NCI-H187 treated with DMSO at 0.1 percent for 48 hours (cell line): ENCODE measurements around the gene GNG2.

Experiments
- DNase-seq: peaks from one replicate; lab custom pipeline; 2025; lab: John Stamatoyannopoulos, UW

The GNG2 gene

DNA sequence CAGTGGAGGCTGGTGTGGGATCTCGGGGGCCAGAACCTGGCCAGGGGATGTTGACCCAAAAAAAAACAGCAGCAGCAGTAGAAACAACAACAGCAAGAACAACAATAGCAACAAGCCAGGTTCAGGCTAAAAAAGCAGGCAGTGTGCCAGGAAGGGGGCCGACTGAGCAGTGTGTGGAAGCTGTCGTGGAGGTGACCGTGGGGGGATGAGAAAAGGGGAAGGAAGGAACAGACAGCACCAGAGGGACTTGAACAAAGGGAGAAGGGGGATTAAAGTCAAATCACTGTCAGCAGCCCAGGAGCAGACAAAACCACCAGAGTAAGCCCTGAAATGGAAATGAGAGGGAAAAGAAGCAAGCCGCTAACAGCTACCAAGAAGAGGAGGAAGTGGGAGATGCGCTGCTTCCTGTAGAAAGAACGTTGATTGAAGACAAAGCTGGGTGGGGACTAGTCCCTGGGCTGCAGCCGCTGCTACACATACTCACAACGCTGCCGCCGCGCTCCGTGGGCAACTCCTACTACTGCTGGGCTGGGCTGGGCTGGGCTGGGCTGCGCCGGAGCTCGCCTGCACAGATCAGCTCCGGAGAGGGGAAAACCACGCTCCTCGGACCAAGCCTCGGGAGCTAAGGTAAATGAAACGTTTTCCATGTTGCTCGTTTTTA, at the start of gene GNG2:
TSS of gene GNG2 (plus strand) at position 449 of the 661 bp plus-strand sequence. CDS start 90,067 bp downstream, outside the sequence.
- peak; percentile 76 for DNase-seq

DNA sequence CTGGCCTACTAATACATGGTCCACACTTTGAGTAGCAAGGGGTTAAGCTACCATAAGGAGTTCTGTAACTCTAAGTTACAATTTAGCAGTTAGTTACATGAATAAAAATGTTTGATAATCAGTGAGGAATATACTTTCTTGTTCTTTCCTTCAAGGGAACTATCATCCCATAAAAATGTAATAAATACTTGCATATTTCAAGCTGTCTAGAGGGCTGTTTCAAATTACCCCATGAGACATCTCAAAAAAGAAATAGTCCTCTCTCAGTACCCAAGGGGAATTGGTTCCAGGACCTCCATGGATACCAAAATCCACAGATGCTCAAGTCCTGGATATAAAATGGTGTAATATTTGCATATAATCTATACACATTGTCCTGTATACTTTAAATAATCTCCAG, 48.7 kb upstream of the GNG2 start:
- no peak for DNase-seq

DNA sequence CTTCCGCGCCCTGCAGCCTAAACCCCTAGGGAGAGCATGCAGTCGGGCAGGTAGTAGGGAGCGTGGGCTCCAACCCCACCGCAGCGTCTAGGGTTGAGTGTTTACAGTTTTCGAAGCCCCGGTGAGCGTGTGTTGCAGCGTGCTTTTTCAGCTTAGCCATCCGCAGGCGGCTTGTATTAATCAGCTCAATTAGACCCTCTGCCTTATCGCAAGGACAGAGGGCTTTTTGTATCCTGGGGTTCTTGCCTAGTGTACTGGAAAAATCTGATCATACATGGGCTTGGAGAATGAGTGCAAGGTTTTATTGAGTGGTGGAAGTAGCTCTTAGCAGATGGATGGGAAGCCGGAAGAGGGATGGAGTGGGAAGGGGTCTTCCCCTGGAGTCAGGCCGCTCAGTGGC, 44.4 kb upstream of the GNG2 start:
- no peak for DNase-seq

DNA sequence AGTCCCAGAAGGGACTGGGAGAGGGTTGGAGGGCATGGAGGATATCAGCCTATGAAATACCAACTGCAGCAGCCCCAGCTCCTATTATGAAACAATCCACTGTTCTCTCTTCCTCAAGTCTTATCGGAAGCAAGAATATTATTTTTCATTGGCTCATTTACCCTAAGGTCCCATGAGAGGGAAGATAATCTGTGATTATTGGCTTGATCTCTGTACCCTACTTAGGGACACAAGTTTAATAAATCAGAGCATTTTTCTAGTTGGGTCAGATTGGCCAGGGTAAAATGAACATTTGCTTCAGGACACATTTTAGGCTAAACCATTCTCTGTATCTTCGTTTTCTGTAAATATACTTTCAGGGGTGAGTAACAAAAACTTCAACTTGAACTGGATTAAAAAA, 43.1 kb upstream of the GNG2 start:
- no peak for DNase-seq

DNA sequence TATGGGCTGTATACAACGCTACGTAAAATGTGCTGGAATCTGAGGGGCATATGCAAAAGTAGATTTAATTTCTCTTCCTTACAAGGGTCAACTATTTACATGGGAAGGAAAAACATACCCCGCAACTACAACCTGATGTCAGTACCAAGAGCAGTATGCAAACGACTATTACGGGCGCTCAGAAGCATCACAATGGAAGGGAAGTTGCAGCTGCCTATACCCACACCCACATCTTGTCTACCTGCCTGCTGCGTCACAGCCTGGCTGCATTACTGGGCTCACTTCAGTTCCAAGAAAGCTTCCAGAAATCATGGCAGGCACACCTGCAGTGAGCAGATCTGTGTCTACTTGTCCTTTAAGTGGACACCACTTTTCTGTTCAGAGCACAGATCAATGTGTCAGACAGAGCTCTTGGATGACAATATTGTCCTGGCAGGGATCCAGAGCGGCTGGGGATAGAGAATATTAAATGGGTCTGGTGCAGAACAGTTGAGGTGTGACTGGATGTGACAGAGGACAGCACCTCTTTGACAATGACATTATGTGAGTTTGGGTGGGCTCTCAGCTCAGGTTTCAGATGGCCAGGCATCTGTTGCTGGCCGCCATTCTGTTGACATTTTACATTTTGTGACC, 41.5 kb upstream of the GNG2 start:
- peak; percentile 67 for DNase-seq

DNA sequence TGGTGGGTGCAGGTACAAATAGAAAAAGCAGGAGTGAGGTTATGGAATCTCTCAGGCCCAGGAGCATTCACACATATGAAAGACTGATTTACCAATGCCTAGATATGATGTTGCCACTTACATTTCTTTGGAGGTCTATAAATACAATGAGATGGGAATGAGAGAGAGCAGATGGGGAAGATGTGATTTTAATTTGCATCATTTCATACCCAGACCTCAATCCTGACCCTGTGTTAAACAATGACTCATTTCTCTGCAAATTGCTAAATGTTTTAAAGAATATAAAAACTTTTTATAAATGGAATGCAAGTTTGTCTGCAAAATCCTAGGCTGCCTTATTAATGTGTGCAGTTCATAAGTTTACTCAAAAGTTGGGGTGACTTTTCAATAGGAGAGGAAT, 38.6 kb upstream of the GNG2 start:
- DNase-seq, result no peak

DNA sequence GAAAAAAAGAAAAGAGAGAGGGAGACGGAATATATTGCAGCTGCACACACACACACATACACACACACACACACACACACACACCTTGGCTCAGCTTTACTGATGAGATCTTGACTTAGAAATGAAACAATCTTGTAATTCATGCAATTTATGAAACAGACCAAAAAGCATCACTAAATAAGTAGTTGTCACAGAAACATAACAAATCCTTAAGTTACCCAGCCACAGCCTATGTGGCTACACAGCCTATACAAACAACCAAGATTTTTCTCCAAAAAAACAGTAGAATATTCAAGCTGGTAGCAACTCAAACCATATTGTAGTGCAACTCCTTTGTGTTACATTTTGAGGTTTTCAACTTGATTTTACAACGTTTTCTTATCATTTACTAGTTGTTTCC, 37.9 kb upstream of the GNG2 start:
- no peak for DNase-seq

DNA sequence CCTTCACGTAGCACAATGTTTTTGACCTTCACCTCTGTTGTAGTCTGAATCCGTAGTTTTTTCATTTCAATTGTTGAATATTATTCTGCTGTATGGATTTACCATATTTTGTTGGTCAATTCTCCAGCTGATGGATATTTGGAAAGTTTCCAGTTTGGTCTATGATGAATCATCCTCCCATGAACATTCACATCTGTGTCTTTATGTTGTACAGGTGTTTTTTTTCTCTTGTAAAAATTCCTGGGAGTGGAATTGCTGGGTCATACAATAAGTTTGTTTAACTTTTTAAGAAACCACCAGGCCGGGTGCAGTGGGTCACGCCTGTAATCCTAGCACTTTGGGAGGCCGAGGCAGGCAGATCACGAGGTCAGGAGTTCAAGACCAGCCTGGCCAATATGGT, 36.7 kb upstream of the GNG2 start:
- DNase-seq, result no peak

DNA sequence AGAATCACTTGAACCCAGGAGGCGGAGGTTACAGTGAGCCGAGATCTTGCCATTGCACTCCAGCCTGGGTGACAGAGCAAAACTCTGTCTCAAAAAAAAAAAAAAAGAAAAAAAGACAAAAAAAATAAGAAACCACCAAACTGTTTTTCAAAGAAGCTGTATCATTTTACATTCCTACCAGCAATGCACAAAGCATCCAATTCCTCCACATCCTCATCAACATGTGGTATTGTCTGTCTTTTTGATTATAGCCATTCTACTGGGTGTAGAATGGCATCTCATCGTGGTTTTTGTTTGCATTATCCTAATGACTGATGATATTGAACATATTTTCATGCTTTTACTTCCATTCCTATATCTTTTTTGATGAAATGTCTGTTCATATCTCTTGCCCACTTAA, 36.2 kb upstream of the GNG2 start:
- DNase-seq, result no peak

DNA sequence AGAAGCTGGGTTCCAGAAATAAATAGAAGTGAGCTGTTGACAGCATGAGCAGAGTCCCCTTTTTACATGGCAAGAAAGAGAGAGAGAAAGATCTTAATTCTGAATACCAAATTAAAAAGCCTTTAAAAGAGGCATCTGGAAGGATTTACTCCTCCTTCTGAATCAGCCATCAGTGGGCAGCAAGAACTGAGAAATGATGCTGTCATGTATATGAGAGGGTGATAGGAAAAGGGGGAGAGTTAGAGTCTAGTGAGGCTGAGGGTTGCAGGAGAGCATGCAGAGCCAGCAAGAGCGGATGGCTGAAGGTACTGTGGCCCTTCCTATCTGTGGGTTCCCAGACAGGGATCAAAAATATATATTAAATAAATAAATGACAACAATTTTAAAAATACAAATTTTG, 34.5 kb upstream of the GNG2 start:
- DNase-seq, result no peak

DNA sequence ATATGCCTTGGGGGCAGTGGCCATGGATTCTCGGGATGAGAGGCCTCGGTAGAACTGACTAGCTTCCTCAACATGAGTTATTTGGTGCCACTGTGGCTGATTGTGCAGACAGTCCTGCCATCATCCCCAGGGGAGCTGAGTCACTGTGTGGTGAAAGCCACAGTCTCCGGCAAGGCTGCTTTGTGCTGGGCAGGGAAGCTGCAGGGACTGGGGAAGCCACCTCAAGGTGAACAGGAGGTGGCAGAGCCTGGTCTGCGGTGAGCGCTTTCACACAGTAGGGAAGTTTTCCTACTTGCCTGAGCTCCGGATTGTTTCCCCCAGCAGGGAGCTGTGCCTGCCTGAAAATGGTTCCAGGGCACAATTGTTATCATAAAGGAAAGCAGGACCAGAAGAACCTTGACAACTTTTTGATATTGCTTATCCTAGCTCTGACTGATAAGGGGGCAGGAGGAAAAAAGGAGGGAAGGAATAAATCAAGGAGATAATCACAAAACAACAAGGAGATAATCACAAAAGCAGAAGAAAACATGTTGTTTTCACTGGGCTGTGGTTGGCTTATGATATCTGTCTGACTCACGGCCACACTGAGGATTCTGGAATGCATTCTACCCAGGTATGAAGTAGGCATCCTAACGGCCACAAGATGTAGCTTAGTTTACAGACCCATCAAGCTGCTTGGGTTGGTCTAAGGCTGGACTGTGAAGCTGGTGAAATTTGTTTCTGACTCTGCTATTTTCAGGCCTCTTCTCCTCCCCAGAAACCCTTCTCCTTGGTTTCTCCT, 32.2 kb upstream of the GNG2 start:
- DNase-seq, result no peak

DNA sequence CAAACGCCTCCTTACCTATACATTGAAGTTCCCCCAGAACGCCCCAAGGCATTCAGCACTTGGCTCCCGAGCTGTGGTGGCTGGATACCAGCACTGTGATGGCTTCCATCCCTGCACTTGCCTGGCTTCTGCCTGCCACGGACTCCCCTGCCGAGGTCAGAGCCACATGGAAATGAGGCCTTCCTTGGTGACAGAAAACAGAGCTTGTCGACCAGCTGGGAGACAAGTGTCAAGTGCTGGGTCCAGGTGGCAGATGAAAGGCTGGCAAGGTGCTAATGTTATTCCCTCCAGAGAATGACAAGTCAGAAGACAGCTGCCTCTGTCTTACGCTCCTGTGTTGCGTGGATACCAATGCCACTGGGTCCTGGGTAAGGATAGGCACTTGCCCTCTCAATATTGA, 26.2 kb upstream of the GNG2 start:
- DNase-seq, result no peak

DNA sequence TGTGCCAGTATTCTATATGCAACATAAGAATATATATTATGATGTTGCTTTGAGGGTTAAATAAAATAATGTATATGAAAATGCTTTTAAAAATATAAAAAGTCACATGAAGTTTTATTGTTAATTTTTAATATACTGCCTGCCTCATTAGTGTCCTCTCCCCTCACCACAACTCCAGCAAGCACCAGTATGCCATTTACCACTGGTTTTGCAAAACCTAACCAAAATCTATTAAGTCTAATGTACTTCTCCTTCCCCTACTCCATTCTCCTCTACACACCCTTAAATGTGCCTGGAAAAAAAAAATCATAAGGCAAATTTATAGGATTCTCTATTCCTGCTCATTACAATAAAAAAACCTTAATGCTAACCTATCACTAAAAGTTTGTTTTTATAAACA, 24.0 kb upstream of the GNG2 start:
- DNase-seq, result no peak

DNA sequence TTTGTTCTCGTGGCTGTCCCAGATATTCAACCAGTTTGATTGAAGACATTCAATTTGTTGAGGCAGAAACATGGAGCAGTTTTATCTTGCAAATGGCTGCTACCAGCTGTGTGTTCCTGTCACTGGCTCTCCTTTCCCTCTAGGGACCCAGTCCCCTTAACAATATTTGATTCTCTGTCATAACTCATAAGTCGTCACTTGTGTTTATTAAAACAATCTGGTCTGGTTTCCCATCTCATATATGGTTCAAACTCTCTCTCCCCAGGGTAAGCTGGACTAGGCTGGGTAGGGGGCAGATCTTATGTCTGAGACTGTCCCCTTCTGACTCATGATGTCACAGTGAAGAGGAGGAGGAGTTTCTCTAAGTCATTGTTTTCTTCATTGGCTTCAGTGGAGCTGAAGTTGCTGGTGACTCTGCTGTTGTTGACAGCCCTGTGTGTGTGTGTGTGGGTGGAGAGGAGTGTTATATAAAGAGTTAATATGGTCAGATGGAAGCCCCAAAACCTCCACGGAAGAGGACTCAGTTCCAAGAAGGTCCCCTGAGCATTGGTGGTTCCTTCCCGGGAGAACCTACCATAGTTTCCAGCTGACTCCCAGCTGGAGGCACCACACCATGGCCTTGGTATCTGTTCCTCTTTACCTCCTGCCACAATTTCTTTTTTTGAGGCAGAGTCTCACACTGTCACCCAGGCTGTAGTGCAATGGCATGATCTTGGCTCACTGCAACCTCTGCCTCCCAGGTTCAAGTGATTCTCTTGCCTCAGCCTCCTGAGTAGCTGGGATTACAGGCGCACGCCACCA, 16.1 kb upstream of the GNG2 start:
- DNase-seq, result no peak

DNA sequence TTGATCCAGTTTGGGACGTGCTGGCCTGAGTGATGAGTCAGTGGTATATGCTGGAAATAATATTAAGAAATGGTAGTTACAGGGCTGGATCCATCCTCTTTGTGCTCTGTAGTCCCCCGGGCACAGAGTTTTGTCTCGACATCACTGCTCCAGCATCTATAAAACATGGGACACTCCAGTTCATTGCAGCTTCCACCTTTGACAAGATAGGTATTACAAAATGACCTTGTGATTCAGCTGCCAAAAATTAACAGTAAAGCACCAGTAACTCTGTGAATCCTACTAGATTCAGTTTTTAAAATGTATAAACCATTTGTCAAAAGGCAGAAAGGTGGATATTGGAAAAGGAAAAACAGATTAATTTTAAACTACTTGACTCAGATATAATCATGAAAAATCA, 14.6 kb upstream of the GNG2 start:
- DNase-seq, result no peak

DNA sequence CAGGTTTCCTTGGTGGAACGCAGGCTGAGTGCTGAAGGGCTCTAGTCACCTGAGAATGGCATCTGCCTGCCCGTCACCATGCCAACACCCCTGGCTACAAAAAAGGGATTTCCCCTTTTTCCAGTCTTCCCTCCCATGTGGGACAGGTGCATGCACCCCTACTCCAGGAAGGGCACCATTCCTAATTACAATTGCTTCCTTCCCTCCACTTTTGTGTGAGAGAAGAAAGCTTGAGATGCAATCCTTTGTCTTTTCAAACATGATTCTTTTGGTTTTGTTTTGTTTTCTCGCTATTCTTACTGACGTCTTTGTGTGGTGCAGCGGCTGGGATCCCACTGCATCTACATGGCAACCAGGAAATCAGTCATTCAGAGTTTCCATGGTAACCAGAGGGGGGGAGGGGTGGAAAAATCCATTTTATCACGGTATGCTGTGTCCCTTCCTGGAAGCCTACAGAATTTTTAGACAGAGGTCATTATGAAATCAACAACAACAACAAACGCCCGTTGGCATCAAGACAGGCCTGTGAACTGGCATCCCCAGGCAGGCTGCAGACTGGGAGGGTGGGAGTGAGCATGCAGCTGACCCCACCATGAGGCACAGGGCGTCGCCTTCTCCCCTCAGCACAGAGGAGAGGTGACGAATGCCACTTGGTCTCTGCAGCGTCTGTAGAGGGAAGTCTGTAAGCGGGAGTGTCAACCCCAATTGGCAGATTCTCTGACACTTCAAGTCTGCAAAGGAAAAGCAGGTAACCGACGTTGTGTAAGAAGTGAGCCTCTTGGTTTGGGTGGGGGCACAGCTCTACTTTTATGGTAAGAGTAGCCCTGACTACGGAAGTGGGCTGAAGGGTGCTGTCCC, 13.6 kb upstream of the GNG2 start:
- DNase-seq, result peak; percentile 56

DNA sequence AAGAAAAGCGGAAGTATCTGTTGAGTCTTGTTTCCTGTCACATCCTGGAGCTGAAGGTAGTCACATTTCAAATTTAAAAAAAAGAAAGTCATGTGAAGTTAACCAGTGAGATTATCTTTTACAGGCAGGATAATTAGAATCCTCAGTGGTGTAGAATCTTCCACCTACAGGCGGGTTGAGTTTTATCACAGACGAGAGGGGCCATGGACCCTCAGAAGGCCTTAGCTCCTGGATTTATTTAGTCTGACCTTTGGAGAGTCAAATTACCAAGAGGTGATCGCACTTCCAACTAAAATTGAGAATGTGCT, 13.0 kb upstream of the GNG2 start:
- no peak for DNase-seq

DNA sequence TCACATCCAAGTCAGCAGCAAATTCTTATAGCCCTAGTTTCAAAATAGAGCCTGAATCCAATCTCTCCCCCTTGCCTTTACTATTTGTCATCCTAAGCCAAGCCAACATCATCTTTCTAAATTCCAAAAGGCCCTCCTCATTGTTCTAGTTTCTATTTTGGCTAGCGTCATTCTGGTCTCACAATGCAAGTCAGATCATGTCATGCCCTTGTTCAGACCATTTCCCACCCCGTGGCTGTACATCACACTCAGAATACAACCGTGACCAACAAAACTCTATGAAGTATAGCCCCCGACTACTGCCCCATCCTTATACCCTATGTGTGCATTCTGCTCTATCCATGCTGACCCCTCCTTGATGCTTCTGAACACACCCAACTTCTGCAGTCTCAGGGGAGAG, 12.3 kb upstream of the GNG2 start:
- no peak for DNase-seq

DNA sequence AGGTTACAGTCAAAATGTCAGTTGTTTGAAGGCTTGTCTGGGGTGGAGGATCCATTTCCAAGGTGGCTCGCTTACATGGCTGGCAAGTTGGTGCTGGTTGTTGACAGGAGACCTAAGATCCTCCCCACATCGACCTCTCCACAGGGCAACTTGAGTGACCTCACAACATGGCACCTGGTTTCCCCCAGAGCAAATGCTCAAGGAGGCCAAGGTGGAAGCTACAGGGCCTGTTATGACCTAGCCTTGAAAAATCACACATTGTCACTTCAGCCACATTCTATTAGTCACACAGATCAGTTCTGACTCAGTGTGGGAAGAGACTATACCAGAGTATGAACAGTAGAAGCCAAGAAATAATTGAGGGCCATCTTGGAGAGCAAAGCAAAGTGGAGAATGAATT, 11.3 kb upstream of the GNG2 start:
- no peak for DNase-seq

DNA sequence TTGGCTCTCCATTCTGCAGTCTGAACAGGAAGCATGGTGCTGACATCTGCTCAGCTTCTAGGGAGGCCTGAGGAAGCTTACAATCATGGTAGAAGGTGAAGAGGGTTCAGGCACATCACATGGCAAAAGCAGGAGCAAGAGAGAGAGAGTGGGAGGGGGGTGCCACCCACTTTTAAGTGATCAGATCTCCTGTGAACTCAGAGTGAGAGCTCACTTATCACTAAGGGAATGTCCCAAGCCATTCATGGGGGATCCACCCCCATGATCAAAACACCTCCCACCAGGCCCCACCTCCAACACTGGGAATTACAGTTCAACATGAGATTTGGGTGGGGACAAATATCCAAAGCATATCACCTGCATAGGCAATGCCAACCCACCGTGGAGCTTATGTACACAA, 9.8 kb upstream of the GNG2 start:
- no peak for DNase-seq

DNA sequence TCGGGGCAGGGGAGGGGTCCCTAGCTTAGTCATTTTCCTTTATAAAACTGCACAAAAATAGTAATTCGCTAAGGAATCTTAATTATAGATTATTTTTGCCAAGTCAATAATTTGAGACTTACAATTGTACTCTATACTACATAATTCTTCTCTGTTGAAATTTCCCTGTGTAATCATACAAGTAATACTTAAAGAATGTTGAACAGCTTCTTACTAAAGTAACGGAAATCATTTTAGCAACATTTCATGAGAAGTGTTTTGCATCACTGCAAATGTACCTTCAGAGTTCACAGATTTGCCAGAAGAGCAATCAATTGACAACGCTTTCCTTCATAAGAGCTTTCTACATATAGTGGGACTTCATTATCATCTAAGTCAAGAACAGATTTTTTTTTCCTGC, 7.9 kb upstream of the GNG2 start:
- DNase-seq, result no peak

DNA sequence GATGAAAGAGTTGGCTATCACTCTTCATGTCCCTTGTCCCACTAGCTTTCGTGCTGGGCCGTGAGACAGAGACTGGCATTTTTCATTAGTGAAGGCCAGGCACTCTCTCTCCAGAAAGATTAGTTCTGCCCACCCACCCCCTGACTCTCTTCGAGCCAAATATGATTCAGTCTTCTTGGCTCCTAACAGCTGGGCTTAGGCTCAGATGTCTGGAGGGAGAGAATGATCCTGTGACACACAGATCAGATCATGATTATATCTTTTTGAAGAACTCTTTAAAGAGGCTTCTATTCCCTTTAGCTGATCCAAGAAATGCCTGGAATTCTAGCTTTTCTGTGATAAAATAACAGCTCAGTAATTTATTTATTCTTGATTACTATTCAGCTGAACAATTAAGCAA, 5.2 kb upstream of the GNG2 start:
- no peak for DNase-seq
